GM18498 (cell line): ENCODE results near the gene ARID1B.

Experiments
- ATAC-seq: cut with Tn5 transposase; IDR thresholded peaks from one replicate; pipeline ENCODE4 v1.9.1; 2021; ENCODE audit warnings: mild to moderate bottlenecking, moderate library complexity; ENCODE audit not compliant: unreplicated experiment

ARID1B gene

GRCh38 chr6:157013649-157014304, 236.6 kb downstream of the ARID1B start:
- no peak for ATAC-seq

DNA sequence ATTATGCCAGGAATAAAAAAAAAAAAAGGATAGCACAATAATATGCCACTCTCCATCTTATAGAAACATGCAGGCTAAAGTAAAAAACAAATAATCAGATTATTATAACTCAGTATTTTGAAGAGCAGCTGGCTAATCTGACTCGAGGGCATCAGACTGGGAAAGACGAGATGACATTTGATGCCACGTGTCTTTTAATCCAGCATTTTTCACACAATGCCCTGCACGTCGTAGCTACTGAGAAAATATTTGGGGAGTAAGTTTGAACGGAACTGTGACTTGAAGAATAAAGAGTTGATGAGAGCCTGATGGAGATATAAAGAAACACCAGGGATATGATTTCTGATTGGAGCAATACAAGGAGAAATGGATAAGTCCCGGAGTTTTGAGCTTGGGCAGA, 237.7 kb downstream of the ARID1B start:
- ATAC-seq: no peak

DNA sequence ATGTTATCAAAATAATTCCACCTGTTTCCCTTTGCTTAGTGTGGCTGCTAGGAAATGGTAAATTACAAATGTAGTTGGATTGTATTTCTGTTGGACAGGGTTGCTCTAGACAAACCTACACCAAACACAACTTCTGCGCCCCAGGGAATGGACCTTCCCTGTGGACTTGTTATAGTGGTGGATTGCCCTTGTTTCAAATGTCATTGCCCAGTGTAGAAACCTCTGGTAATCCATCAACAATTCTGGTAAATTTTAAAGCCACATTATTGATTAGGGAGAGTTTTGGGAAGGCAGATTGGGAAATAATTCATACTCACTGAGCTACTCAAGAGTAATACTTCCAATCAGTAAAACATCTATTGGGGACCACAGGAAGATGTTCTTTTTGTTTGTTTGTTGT, 239.8 kb downstream of the ARID1B start:
- no peak for ATAC-seq

DNA sequence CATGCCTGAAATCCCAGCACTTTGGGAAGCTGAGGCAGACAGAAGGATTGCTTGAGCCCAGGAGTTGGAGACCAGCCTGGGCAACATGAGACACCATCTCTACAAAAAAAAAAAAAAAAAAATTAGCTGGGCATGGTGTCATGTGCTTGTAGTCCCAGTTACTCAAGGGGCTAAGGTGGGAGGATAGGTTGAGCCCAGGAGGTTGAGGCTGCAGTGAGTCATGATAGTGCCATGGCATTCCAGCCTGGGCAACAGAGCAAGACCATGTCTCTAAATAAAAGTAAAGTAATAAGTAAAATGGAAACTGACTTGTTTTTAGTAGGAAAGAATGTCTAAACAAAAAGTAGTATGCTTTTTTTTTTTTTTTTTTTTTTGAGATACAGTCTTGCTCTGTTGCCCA, 240.7 kb downstream of the ARID1B start:
- no peak for ATAC-seq

DNA sequence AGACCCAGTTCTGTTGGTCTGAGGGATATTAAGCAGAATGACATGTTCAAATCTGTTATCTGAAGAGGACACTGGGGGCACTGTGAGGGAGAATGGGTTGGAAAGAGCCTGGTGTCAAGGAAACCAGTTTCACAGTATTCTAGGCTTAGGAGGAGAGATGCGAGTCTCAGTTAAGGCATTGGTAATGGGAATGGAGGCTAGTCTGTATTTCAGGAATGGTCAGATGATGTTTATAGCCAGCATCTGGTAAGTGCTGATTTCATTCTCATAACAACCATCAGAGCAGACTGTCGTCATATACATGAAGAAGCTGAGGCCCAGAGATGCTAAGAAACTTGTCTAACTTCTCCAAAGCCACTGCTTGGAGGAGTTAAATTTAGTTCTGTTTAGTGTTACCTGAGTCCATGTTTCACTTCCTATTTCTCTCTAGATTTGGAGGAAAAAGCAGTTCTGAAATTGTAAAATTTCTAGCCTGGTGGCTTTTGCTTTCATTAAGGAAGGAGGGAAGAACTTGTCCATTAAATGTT, 242.0 kb downstream of the ARID1B start:
- no peak for ATAC-seq

DNA sequence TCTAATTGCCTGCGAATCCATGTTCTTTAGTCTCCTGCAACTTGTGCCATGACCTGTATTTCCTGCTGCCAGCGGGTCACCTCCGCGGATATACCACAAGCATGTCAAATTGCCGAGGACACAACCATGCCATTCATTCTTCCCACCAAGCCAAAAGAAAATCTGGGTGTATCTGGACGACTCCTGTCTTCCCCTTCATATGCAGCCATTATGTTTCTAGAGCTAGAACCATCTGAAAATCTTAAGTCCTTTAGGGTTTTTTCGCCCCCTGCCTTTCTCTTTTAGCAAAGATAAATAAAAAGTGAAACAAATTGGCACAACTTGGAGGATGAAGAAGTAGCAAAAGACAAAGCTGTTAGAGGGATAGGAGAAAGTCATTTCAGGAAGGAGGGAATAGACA, 242.6 kb downstream of the ARID1B start:
- ATAC-seq: no peak

- no peak for ATAC-seq
Measured at GRCh38 chr6:157020398-157020797, 243.2 kb downstream of the ARID1B start.

DNA sequence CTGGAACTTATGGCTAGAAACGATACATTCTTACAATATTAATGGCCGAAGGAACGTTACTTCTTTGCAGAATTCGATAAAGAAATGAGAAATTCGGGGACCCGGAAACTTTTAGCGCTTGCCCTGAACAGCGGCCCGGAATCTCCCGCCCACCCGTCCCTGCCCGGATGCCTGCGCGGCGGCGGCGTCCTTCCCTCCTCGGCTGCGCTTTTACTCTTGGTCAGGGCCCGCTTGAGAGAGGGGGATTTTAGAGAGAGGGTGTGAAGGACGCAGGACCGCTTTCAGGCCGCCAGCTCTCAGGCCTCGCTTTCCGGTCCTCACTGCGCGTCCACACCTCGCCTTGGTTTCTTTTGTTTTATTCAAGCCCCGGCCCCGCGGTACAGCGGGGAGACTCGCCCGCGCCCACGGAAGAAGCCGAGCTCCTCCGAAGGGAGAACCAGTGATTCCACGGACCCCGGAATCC, 243.7 kb downstream of the ARID1B start:
- ATAC-seq: peak; percentile 38

DNA sequence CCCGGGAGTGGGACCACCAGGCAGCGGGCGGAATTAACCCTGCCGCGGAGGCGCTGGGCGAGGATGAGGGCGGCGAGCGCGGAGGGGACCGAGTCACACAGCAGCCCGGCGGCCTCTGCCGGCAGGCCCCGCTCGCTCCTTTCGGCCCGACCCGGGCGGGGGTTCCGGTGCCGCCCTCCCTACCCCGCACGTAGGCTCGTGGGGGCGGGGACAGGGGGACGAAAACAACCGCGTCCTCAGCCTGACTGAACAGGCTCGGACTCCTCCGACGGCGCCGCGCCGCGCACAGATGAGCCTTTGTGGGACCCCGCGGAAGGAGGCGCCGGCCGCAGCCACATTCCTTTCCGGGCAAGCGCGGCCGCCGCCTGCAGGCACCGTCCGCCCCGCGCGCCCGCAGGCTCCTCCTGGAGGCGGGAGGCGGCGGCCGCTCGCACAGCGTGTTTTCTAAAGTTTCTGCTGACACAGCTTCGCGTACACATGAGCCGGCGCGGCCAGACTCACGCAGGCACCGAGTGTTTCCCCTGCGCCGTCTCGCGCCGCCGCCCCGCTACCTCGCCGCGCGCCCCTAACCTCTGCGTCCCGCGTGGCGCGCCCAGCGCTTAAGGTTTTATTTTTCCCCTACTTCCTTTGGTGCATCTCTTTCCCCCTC, 244.3 kb downstream of the ARID1B start:
- ATAC-seq: peak; percentile 82

DNA sequence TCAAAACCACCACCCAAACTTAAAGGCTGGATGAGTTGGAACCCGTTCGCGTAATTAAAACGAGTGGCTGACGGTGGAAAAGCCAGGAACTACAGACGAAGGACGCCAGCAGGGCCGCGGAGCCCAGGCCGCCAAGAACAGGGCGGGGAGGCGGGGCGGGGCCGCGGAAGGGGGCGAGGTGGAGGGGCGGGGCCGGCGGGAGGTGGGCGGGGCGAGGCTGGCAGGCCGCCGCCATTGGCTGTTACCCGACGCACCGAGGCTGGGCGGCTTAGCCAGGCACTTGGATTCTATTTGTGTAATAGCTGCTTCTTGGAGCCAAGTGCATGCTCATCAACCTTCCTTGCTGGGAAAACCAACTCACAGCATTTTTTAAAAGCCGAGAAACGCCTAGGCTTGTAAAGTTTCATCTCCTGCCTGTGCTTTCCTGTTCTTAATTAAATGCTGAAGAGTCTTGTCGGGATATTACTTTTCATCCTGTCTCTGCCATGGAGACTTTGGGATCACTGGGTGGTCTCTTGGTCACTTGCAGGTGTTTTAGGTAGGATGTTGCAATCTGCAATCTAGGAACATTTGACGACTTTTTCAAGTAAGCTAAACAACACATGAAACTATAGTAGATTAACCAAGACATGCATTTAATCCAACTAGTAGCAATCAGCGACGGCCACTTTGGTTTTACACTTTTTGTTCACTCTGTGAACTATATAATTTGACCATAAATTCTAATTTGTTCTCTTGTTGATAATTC, 245.0 kb downstream of the ARID1B start:
- peak; percentile 57 for ATAC-seq

GRCh38 chr6:157023958-157024357, 246.8 kb downstream of the ARID1B start:
- no peak for ATAC-seq

- no peak for ATAC-seq
Measured at GRCh38 chr6:157024745-157025144, 247.6 kb downstream of the ARID1B start.

GRCh38 chr6:157025437-157025836, 248.3 kb downstream of the ARID1B start:
- ATAC-seq: no peak

- peak; percentile 64 for ATAC-seq
Measured at GRCh38 chr6:157029980-157030690, 253.0 kb downstream of the ARID1B start.

GRCh38 chr6:157030755-157031154, 253.6 kb downstream of the ARID1B start:
- no peak for ATAC-seq

DNA sequence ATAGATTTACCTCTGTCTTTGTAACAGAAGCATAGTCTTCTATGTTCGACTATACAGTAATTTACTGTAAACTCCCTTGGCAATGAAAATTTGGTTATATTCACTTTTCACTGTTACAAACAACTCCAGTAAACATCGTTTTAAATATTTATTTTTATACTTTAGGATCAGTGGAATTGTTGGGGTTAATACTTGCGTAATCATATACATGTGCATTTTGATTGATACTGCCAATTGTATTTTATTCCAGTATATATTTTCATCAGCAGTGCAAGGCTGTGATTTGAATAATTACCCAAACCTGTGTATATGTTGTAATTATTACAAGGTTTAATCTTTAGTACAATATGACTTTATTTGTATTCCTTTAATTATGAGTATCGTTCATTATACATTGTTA, 255.7 kb downstream of the ARID1B start:
- no peak for ATAC-seq

GRCh38 chr6:157033428-157034140, 256.4 kb downstream of the ARID1B start:
- peak; percentile 41 for ATAC-seq

- no peak for ATAC-seq
Measured at GRCh38 chr6:157034436-157035230, 257.5 kb downstream of the ARID1B start.

- ATAC-seq: no peak
Measured at GRCh38 chr6:157035546-157035945, 258.4 kb downstream of the ARID1B start.
